ENCODE measurements around the gene SAMD1. TPM values are rescaled to one million over a fixed set of nuclear protein-coding genes. Genes with fewer than 3 reads are reported as not detected.

The SAMD1 gene
- total and polyA plus RNA-seq, 2 of the 8 experiments (the other 6 are each of a cell fraction or from before 2014, with no cell fraction given): 40.0 to 100 TPM

GRCh38 chr19:14118165-14119051, 27.9 kb upstream of the SAMD1 start (continued):
- TF ChIP-seq ATF3 (IDR thresholded peaks at IDR 0.05; ENCODE audit: insufficient read depth, low read depth, low read length): no peak
- no peak for TF ChIP-seq SUZ12 (IDR thresholded peaks at IDR 0.05; ENCODE audit: low read length)
- peak; percentile 33 for TF ChIP-seq KDM4A (IDR thresholded peaks at IDR 0.05; ENCODE audit: low read depth, low read length, severe bottlenecking)
- TF ChIP-seq EP300 (IDR thresholded peaks at IDR 0.05; ENCODE audit: borderline replicate concordance in 1 of 2, low read depth in 2 of 2, low read length in 2 of 2): no peak
- peak; percentile 50; the same call in 1 of the 2 replicates for TF ChIP-seq CEBPB (IDR thresholded peaks at IDR 0.05; ENCODE audit: low read depth, low read length)
- TF ChIP-seq BCL11A (IDR thresholded peaks at IDR 0.05; ENCODE audit: low read depth in 2 of 2, low read length in 2 of 2): no peak
- TF ChIP-seq SRF (IDR thresholded peaks at IDR 0.05; ENCODE audit: low read depth, low read length): no peak
- no peak for TF ChIP-seq SP4 (IDR thresholded peaks at IDR 0.05; ENCODE audit: low read length)
- no peak for TF ChIP-seq E2F6 (IDR thresholded peaks at IDR 0.05)
- TF ChIP-seq SAP30 (IDR thresholded peaks at IDR 0.05; ENCODE audit: insufficient read depth, insufficient replicate concordance, low read length): no peak
- 0 out of 2 replicates have a peak, but pooled peaks have one; percentile 11 for TF ChIP-seq GABPA (IDR thresholded peaks at IDR 0.05; ENCODE audit: borderline replicate concordance, insufficient read depth, low read length)
- TF ChIP-seq TAF1 (IDR thresholded peaks at IDR 0.05; ENCODE audit: low read depth, low read length): no peak
- TF ChIP-seq SP1 (IDR thresholded peaks at IDR 0.05; ENCODE audit: low read depth, low read length): no peak
- TF ChIP-seq GTF2F1 (IDR thresholded peaks at IDR 0.05; ENCODE audit: borderline replicate concordance, low read depth, low read length): no peak
- no peak for TF ChIP-seq CBX8 (IDR thresholded peaks at IDR 0.05; ENCODE audit: borderline replicate concordance, low read depth, low read length)
- no peak for TF ChIP-seq EGR1 (IDR thresholded peaks at IDR 0.05; ENCODE audit: borderline replicate concordance, low read depth, low read length)
- TF ChIP-seq JUN (IDR thresholded peaks at IDR 0.05; ENCODE audit: low read depth, low read length): no peak
- no peak for TF ChIP-seq ATF2 (IDR thresholded peaks at IDR 0.05; ENCODE audit: low read length)
- TF ChIP-seq ASH2L (IDR thresholded peaks at IDR 0.05; ENCODE audit: low read length): no peak
- TF ChIP-seq YY1 (IDR thresholded peaks at IDR 0.05; ENCODE audit: low read depth, low read length): no peak
- TF ChIP-seq RBBP5 (IDR thresholded peaks at IDR 0.05; ENCODE audit: borderline replicate concordance, low read depth, low read length): no peak
